ENCODE results near the gene CASD1.

The CASD1 gene

DNA sequence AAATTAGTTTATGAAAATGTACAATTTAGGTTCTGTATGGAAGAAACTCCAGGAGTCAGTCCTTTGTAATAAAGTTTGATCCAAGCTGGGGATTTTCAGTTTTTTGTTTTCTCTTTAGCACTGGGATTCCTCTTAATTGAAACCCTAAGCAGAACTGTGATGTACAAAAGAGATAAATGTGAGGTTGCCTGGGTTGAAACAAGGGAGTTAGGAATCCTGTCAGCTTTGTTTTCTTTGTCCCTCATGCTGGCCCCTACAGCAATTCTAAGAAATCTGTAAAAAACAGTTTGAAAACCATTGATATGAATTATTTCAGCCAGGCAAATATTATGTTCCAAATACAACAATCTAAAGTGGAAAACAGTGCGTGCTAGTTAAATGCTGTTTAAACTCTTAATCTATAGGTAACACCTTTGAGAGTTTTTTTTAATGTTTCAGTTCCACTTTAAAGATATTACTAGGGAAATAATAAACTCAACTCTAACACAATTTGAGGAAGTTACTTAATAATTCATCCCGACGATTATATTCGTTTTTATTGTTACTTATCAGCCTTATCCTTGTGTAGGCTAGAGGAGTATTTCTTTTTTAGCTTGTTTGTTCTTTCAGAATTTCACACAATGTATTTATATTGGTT lies 81.0 kb downstream of the CASD1 start:
- no peak for DNase-seq

DNA sequence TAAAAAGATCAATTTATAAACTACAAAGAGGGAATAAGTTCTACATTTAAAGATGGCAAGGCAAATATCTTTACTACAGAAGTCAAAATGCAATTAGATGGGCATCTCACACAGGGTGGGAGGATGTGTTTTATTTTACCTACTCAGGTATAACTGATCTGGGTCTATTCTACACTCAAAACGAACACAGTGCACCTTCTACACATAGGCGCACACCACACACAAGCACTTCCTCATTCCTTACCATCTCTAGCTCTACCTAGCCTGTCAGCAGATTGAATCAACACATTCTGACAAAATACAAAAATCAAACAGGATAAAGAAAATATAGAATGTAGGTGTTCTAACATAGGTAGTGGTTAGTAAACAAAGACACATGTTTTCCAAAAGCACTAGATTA lies 81.6 kb downstream of the CASD1 start:
- no peak for DNase-seq

GRCh38 chr7:94594882-94595281 lies 85.3 kb downstream of the CASD1 start:
- DNase-seq, result no peak

DNA sequence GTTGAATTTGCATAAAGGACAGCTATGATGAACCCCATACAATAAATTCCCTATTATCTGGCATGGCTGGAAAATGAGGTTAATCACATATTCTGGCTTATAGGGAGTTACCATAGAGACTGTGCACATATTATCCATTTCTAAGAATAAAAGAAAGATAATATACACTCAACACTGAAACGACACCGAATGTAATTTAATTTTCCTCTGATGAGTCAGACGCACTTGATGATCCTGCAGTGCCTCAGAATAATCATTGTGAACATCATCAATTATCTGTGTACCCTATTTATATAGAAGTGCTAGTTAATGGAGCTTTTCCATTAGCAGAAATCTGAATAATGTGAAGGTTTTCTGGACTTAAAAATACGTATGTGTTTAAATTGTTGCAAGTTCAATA lies 86.1 kb downstream of the CASD1 start:
- no peak for DNase-seq

DNA sequence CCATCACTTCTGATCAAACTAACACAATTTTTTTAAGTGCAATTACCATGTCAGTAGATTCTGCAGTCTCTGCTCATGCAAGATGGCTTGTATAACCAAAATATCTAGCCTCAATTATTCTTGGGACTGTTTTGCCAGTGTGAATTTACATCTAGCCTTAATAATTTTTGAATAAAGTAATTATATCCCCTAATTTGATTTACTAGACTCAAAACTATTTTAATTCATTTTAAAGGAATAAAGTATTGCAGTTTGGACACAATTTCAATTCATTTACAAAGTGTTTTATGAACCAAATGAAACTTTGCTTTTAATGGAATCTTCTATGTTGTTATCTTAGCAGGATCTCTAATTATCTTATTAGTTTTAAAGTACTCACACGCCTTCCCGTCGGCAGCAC lies 90.7 kb downstream of the CASD1 start:
- no peak for DNase-seq

DNA sequence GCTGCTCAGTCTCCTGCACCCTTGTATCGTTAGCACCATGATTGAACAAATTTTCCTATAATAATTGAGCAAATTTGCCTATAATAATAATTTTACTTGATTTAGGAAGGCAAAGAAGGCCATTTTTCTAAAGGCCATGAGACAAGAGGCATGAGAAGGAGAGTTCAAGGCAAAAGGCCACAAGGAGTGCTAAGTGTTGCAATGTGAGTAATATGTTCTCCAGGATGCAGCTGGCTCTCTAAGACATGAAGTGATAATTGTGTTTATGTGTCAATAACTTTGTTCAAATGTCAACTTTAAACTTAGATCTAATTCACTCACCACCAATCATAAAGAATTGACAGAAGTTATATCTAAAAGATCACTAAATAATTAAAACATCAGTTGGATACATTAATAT lies 92.6 kb downstream of the CASD1 start:
- DNase-seq, result no peak

GRCh38 chr7:94605031-94605430 lies 95.4 kb downstream of the CASD1 start:
- no peak for DNase-seq

Data from DMS79 treated with DMSO at 0.1 percent for 48 hours (cell line).